Heart left ventricle (tissue), 16 donors: ENCODE results near the gene MED29. TPM values are rescaled to one million over a fixed set of nuclear protein-coding genes. Genes with fewer than 3 reads are reported as not detected.

Source experiments
- ATAC-seq, 4 donors: fragments of 200-7000 bp; cut with Tn5 transposase; one replicate each; pipeline ENCODE4 v1.9.1; 2020 to 2022; ENCODE audit warnings: moderate library complexity in 4 of 4, mild to moderate bottlenecking in 3 of 4, moderate number of reproducible peaks in 1 of 4
- DNase-seq, 5 donors: peaks; one replicate each; pipeline ENCODE4 v3.0.0-alpha.2; 2020
- H3K27ac ChIP-seq, 12 donors: fragments of 200-600 bp; sonication (generic) in 4 of 12; one replicate each; pipeline versions ENCODE4 v1.5.0 to v1.8.0; 2016 to 2022; ENCODE audit warnings: mild to moderate bottlenecking in 2 of 12
- H3K27me3 ChIP-seq, 9 donors: fragments of 200-600 bp; sonication (generic) in 2 of 9; one replicate each; pipeline versions ENCODE4 v1.5.1 to v1.8.0; 2016 to 2022; ENCODE audit warnings: mild to moderate bottlenecking in 3 of 9
- H3K36me3 ChIP-seq, 9 donors: fragments of 200-600 bp; sonication (generic) in 2 of 9; one replicate each; pipeline versions ENCODE4 v1.5.0 to v1.8.0; 2018 to 2022; ENCODE audit warnings: mild to moderate bottlenecking in 2 of 9
- H3K4me1 ChIP-seq, 12 donors: fragments of 200-600 bp; sonication (generic) in 4 of 12; one replicate each; pipeline versions ENCODE4 v1.5.0 to v1.8.0; 2016 to 2022; ENCODE audit warnings: mild to moderate bottlenecking in 3 of 12
- H3K4me3 ChIP-seq, 12 donors: fragments of 200-600 bp; sonication (generic) in 4 of 12; one replicate each; pipeline versions ENCODE4 v1.5.0 to v1.8.0; 2017 to 2022; ENCODE audit warnings: mild to moderate bottlenecking in 9 of 12, moderate library complexity in 4 of 12
- H3K9me3 ChIP-seq, 12 donors: fragments of 200-600 bp; sonication (generic) in 4 of 12; one replicate each; pipeline versions ENCODE4 v1.5.0 to v1.8.0; 2016 to 2022; ENCODE audit warnings: mild to moderate bottlenecking in 1 of 12
- CTCF ChIP-seq, 12 donors: fragments of 200-600 bp; sonication (generic) in 4 of 12; IDR thresholded peaks; one replicate each; pipeline versions ENCODE4 v1.5.0 to v1.8.0; 2018 to 2022; ENCODE audit warnings: antibody characterized with exemption in 12 of 12, mild to moderate bottlenecking in 5 of 12
- POLR2A ChIP-seq, 2 donors: fragments of 450-650 bp; IDR thresholded peaks; one replicate each; pipeline ENCODE4 v1.6.1; 2017; ENCODE audit warnings: antibody characterized with exemption in 2 of 2, mild to moderate bottlenecking in 2 of 2, moderate library complexity in 2 of 2
- WGBS, 4 donors: extraction: QIAGEN DNeasy Blood & Tissue Kit in 2 of 4; methylation state at CpG; one replicate each; pipeline versions ENCODE4 v1.1.5 to v1.1.7; 2013 to 2018; 5-methylcytosine and 5-hydroxymethylcytosine counted together
- intact Hi-C, 10 donors: fragments of 100-400 bp; cut with DNase I; formaldehyde crosslinking; loops; one replicate each; pipeline versions ENCODE4 v1.11.1 to v1.14.2; 2022
- polyA plus RNA-seq, 2 donors: library from polyadenylated mRNA; stranded (reverse); fragments of 200-250 nt; gene quantifications; one replicate each; pipeline ENCODE4 v1.2.3, GENCODE V29; 2013
- total RNA-seq, 9 donors: library from RNA; depleted of rRNA in 2 of 9; stranded (reverse); fragments of >200 nt in 2 of 9; fragmentation: NEBNext Ultra II Directional in 3 of 9; extraction: Animal tissue kit (Norgen Biotek cat#: 25700) in 3 of 9; gene quantifications; one replicate each; pipeline versions ENCODE4 v1.1.0 to v1.2.4, GENCODE V29; 2016 to 2023
- donor health status: ischemic (EF 13 %, LVEDD 7.1; RV severe dilation, severe dysfunction).
- donor health status: healthy with polysubstance abuse.
- donor health status: DM: no; HTN: yes; CAD: no.
- donor health status: DM: no; HTN: no; CAD: no.
- donor health status: ischemic (EF 25% LVEDD 6.9; RV normal size, moderate dysfunction).
- donor health status: ischemic (EF 25% LVEDD 5.7; RV mildly dilated, moderate dysfunction).
- donor health status: healthy.
- donor health status: DM: yes; HTN: yes; CAD: no.
- donor health status: ischemic (EF 35%, LVEDD 5.7; RV mildly dilated, moderate dysfunction).
- donor health status: nonischemic (EF 11% LVEDD 7.7; RV severe dilation, severe dysfunction).
- donor health status: DM: yes; HTN: yes; CAD: no.
- donor health status: PGD.
- donor health status: ischemic (EF 29% LVEDD 5.4; RV normal size, mild dysfunction).
- donor health status: nonischemic (EF 23%, LVEDD 6.1; RV moderate dilation, normal function).

MED29 gene
- total and polyA plus RNA-seq, 11 donors = 26.3 to 53.0 (median 34.1) TPM

GRCh38 chr19:39399668-39400050, 8.5 kb downstream of the MED29 start:
- Histone ChIP-seq H3K4me3 (no peak overlapping the region), H3K27ac (peak overlapping the region in 4 of 12 donors; percentile 79 to 100 (median 89)), H3K9me3 (no peaks in the 10 kb centered on the region), H3K27me3 (no peaks in the 10 kb centered on the region), H3K4me1 (peaks cover 6 to 65% (median 32%) of the 10 kb centered on the region in 12 donors), H3K36me3 (peaks cover 0 to 31% (median 13%) of the 10 kb centered on the region in 9 donors)
- no peak for ATAC-seq
- intact Hi-C loops = loop anchor here in 4 of 10 donors (5.0 to 10.0 kb wide), 4 partner anchors 45 to 135 kb away; partner anchors contain the start of genes EID2B (in 3 of the 4), SUPT5H (in 2 of the 4) and SAMD4B (in 1 of the 4)
- WGBS, 4 donors = 88 to 96% (median 95%) methylated on average over 4 of the region's 4 CpGs
- peak in 1 of 5 donors; percentile 13 for DNase-seq
- TF ChIP-seq POLR2A (IDR thresholded peaks at IDR 0.05) = no peak
- TF ChIP-seq CTCF (IDR thresholded peaks at IDR 0.05) = no peak

- H3K4me1 ChIP-seq = peaks cover 6 to 69% (median 33%) of the 10 kb centered on the region in 12 donors
- WGBS, 4 donors = 89 to 93% (median 91%) methylated on average over 4 of the region's 4 CpGs
- H3K4me3 ChIP-seq = no peak overlapping the region
- DNase-seq (peak in 2 of 5 donors; percentile 7 to 21), ATAC-seq (no peak)
- H3K36me3 ChIP-seq = peaks cover 0 to 27% (median 9%) of the 10 kb centered on the region in 9 donors
- peak overlapping the region in 4 of 12 donors; percentile 79 to 100 (median 98) for H3K27ac ChIP-seq
- intact Hi-C loops = no loop called here
- H3K27me3 ChIP-seq = no peaks in the 10 kb centered on the region
- TF ChIP-seq CTCF (IDR thresholded peaks at IDR 0.05) (no peak), POLR2A (IDR thresholded peaks at IDR 0.05) (no peak)
- no peaks in the 10 kb centered on the region for H3K9me3 ChIP-seq
Observed at GRCh38 chr19:39400061-39400460, 8.9 kb downstream of the MED29 start.

GRCh38 chr19:39401070-39401548, 9.9 kb downstream of the MED29 start:
- Histone ChIP-seq H3K4me3 (no peak overlapping the region), H3K4me1 (peaks cover 6 to 80% (median 40%) of the 10 kb centered on the region in 12 donors), H3K27ac (peak overlapping the region; percentile 16 to 100 (median 98)), H3K27me3 (no peaks in the 10 kb centered on the region), H3K36me3 (peaks cover 0 to 18% (median 5%) of the 10 kb centered on the region in 9 donors), H3K9me3 (no peaks in the 10 kb centered on the region)
- TF ChIP-seq POLR2A (IDR thresholded peaks at IDR 0.05) (no peak), CTCF (IDR thresholded peaks at IDR 0.05) (no peak)
- ATAC-seq = no peak
- 59 to 78% (median 73%) methylated on average over 4 of the region's 4 CpGs for WGBS, 4 donors
- intact Hi-C loops = no loop called here
- peak in 1 of 5 donors; percentile 40 for DNase-seq

- TF ChIP-seq CTCF (IDR thresholded peaks at IDR 0.05) = no peak
- TF ChIP-seq POLR2A (IDR thresholded peaks at IDR 0.05) = no peak
- H3K27ac ChIP-seq = peak overlapping the region; percentile 94 to 100 (median 100)
- ATAC-seq (no peak), DNase-seq (peak in 3 of 5 donors; percentile 41 to 76 (median 56))
- peaks cover 0 to 12% (median 5%) of the 10 kb centered on the region in 9 donors for H3K36me3 ChIP-seq
- H3K4me3 ChIP-seq = peak overlapping the region in 8 of 12 donors; percentile 56 to 68 (median 62)
- H3K27me3 ChIP-seq = no peaks in the 10 kb centered on the region
- intact Hi-C loops = loop anchor here in 3 of 10 donors (1.0 kb wide), 2 partner anchors 9 to 10 kb away; no protein-coding TSS in a partner anchor
- H3K9me3 ChIP-seq = no peaks in the 10 kb centered on the region
- 55 to 60% (median 56%) methylated on average over 21 to 25 of the region's 25 CpGs for WGBS, 4 donors
- peaks cover 6 to 83% (median 40%) of the 10 kb centered on the region in 12 donors for H3K4me1 ChIP-seq
Observed at GRCh38 chr19:39401549-39402345, 10.6 kb downstream of the MED29 start.
